GM19025 (cell line): ENCODE data around the gene KISS1R.

Experiments
- ATAC-seq: cut with Tn5 transposase; IDR thresholded peaks from one replicate; pipeline ENCODE4 v1.9.1; 2021; ENCODE audit warnings: mild to moderate bottlenecking, low read depth, moderate library complexity; ENCODE audit not compliant: unreplicated experiment

KISS1R gene

GRCh38 chr19:899336-900042 is 17.6 kb upstream of the KISS1R start:
- no peak for ATAC-seq

GRCh38 chr19:900043-900301 is 17.2 kb upstream of the KISS1R start:
- ATAC-seq, result no peak

GRCh38 chr19:900302-901111 is 16.6 kb upstream of the KISS1R start:
- no peak for ATAC-seq

GRCh38 chr19:901216-902092 is 15.7 kb upstream of the KISS1R start:
- ATAC-seq, result no peak

- no peak for ATAC-seq
Observed at GRCh38 chr19:902093-902370, 15.1 kb upstream of the KISS1R start.

- no peak for ATAC-seq
Observed at GRCh38 chr19:902446-903226, 14.5 kb upstream of the KISS1R start.

- ATAC-seq, result no peak
Observed at GRCh38 chr19:903266-903797, 13.8 kb upstream of the KISS1R start.

GRCh38 chr19:904545-904944 is 12.6 kb upstream of the KISS1R start:
- no peak for ATAC-seq

- no peak for ATAC-seq
Observed at GRCh38 chr19:906480-906879, 10.7 kb upstream of the KISS1R start.

GRCh38 chr19:907183-907853 is 9.8 kb upstream of the KISS1R start:
- no peak for ATAC-seq

GRCh38 chr19:911197-912033 is 5.7 kb upstream of the KISS1R start:
- ATAC-seq, result no peak

GRCh38 chr19:912181-913079 is 4.7 kb upstream of the KISS1R start:
- no peak for ATAC-seq

GRCh38 chr19:913080-913748 is 3.9 kb upstream of the KISS1R start, which contains the start of gene R3HDM4:
R3HDM4 (minus strand) TSS chr19:913219; CDS start chr19:913157, 62 bp downstream.
- ATAC-seq, result peak; percentile 47

- no peak for ATAC-seq
Observed at GRCh38 chr19:916645-917322, 349 bp upstream of the KISS1R start.

- ATAC-seq, result no peak
Observed at GRCh38 chr19:918152-918437, 962 bp downstream of the KISS1R start.

GRCh38 chr19:918481-919198 is 1.5 kb downstream of the KISS1R start:
- ATAC-seq, result no peak
